ENCODE data around the gene PNPO.

PNPO gene

DNA sequence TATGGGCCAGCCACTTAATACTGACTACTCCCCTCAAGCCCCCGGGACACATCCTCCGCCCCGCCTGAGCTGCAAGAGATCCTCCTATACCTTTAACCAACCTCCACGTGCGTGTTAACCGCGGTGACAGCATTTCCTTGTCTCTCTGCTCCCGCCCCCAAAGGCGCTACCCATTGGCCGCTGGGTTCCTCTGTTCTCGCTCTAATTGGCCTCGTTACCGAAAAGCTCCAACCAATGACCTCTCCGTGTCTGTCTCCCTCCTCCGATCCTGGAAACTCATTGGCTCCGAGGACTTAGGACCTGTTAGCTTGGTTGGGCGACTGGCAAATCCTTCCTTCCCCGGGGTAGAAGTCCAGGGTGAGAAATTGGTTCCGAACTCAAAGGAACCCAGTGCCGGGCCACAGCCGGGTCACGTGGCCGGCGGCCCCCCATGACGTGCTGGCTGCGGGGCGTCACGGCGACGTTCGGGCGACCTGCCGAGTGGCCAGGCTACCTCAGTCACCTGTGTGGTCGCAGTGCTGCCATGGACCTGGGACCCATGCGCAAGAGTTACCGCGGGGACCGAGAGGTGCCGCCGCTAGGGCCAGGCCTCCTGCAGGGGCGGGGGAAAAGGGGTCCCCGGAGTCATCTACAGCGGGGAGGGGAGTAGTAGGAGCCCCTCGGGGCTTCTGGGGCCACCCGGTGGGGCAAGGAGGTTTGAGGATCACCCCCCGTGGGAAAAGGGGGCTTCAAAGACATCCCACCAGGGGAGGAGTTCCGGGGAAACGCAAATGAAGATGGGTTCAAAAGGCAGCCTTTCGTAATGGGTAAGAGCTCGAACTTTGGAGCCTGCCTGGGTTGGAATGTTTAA is at the start of gene PNPO:
PNPO (plus strand) TSS at position 326 of the 850 bp plus-strand sequence; CDS start at position 431, 105 bp downstream.
- Histone ChIP-seq H3K4me3 (ENCODE audit: low read depth in 1 of 2, low read length in 2 of 2) (peak within 1 kb of the TSS; percentile 94 to 96), H3K27me3 (ENCODE audit: low read depth, low read length) (no peaks in the 10 kb centered on the region), H3K27ac (ENCODE audit: low read length) (peak within 1 kb of the TSS; percentile 77), H3K36me3 (ENCODE audit: control insufficient read depth in 1 of 2, insufficient read depth in 2 of 2, low read length in 2 of 2) (peaks cover 13 to 29% of the 10 kb centered on the region in 2 donors), H3K4me1 (ENCODE audit: control insufficient read depth in 1 of 2, insufficient read depth in 2 of 2, low read length in 2 of 2) (peaks cover 6 to 12% of the 10 kb centered on the region in 2 donors), H3K9me3 (ENCODE audit: control insufficient read depth in 1 of 2, low read length in 2 of 2) (no peaks in the 10 kb centered on the region)

DNA sequence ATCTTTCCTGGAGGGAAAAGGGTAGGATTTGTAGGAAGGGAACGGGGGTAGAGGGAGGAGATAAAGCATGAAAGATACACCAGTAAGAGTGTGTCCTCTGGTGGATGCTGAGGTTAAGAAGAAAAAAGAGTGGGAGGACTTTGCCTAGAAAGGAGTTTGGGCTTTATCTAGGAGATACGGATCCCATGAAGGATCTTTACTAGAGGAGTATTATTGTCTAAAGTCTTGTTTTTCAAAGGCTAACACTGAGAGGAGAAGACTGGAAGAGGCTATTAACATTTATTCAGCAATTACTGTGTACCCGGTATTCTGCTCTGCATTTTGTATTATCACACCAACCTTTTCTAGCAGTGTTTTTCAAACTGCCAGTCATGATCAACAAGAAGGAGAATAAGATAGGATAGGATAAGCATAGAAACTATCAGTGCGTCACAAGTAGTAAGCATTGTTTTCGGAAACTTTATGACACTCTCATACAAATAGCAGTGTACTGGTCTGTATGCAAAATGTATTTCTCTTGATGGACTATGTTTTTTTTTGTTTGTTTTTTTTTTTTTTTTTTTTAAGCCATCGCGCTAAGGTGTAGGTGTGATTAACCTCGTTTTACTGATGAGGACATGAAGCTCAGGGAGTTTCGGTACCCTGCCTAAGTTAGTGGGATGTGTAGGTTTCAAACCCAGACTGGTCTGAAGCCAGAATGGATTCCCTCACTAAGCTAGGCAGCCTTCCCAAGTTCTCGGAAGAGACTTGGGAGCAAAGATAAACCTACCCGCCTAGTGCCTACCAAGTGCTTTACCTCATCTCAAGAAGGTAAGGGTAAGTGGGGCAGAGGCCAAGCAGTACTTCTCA is 46.6 kb upstream of the PNPO start:
- Histone ChIP-seq H3K36me3 (ENCODE audit: control insufficient read depth in 1 of 2, insufficient read depth in 2 of 2, low read length in 2 of 2) (peaks cover 0 to 13% of the 10 kb centered on the region in 2 donors), H3K4me1 (ENCODE audit: control insufficient read depth in 1 of 2, insufficient read depth in 2 of 2, low read length in 2 of 2) (peaks cover 17 to 34% of the 10 kb centered on the region in 2 donors), H3K4me3 (ENCODE audit: low read depth in 1 of 2, low read length in 2 of 2) (peak overlapping the region; percentile 82 to 92), H3K27ac (ENCODE audit: low read length) (peak overlapping the region; percentile 89), H3K27me3 (ENCODE audit: low read depth, low read length) (no peaks in the 10 kb centered on the region), H3K9me3 (ENCODE audit: control insufficient read depth in 1 of 2, low read length in 2 of 2) (no peaks in the 10 kb centered on the region)

DNA sequence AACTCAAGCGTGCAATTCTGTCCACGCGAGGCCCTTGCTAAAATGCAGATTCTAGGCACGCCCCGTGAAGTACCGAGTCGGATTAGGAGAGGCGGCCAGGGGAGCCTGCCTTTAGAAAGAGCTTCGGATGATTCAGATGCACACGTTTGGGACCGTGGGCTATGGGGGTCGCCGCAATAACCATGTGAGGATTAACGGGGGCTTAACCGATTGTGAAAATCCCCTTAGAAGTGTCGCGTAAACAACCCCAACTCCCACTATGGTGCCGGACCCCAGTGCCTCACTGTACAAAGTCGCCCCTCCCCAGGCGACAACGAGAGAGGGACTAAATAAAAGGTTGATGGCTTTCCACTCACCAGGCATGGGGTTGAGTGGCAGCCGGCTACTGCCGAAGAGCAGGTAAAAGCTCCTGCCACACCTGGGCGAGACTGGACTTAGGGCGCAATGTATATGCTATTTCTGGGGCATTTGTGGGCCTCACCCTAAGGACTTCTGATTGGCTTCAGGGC is 46.0 kb upstream of the PNPO start:
- H3K4me3 ChIP-seq (ENCODE audit: low read depth in 1 of 2, low read length in 2 of 2): peak overlapping the region; percentile 82 to 92
- no peaks in the 10 kb centered on the region for H3K27me3 ChIP-seq (ENCODE audit: low read depth, low read length)
- peak overlapping the region; percentile 89 for H3K27ac ChIP-seq (ENCODE audit: low read length)
- H3K4me1 ChIP-seq (ENCODE audit: control insufficient read depth in 1 of 2, insufficient read depth in 2 of 2, low read length in 2 of 2): peaks cover 17 to 37% of the 10 kb centered on the region in 2 donors
- no peaks in the 10 kb centered on the region for H3K9me3 ChIP-seq (ENCODE audit: control insufficient read depth in 1 of 2, low read length in 2 of 2)
- H3K36me3 ChIP-seq (ENCODE audit: control insufficient read depth in 1 of 2, insufficient read depth in 2 of 2, low read length in 2 of 2): peaks cover 0 to 15% of the 10 kb centered on the region in 2 donors

DNA sequence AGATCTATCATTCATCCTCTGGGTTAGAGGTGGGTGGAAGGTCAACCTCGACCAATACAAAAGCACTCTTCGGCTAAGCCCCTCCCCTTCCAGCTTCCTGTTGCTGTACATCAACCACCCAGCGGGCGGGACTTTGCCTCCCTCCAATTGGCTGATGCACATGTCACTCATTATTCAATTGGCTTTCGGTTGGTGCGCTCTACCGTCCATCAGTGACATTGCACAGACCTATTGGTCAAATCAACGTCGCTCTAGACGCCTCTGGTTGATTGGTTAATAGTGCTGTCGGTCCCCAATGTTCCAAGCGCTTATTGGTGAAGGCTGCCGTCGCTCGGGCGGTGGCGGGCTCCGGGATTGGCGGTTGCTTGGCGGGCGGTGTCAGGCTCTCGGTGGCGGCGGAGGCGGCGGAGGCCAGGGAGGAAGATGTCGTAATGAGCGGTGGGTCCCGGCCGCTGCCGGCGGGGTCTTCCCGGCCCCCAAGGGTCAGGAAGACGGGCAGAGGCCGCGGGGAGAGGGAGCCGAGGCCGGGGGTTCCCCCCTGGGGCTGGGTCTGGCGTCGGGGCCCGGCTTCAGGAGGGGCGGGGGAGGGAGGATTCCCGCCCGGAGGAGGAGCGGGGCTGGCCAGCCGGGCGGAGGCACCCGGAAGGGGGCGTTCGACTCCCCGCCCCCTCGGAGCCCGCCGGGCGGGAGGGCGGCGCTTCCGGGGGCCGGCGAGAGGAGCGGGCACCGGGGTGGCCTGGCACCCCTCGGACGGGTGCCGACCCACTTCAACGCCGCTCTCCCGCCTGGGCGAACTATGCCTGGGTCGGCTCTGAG is 45.3 kb upstream of the PNPO start, which contains the start of gene SP2:
SP2 (plus strand) TSS at position 381 of the 816 bp plus-strand sequence; CDS start at position 432, 51 bp downstream.
- Histone ChIP-seq H3K36me3 (ENCODE audit: control insufficient read depth in 1 of 2, insufficient read depth in 2 of 2, low read length in 2 of 2) (peaks cover 0 to 15% of the 10 kb centered on the region in 2 donors), H3K27ac (ENCODE audit: low read length) (peak within 1 kb of the TSS; percentile 98), H3K4me1 (ENCODE audit: control insufficient read depth in 1 of 2, insufficient read depth in 2 of 2, low read length in 2 of 2) (peaks cover 17 to 37% of the 10 kb centered on the region in 2 donors), H3K27me3 (ENCODE audit: low read depth, low read length) (no peaks in the 10 kb centered on the region), H3K4me3 (ENCODE audit: low read depth in 1 of 2, low read length in 2 of 2) (peak within 1 kb of the TSS; percentile 92 to 96), H3K9me3 (ENCODE audit: control insufficient read depth in 1 of 2, low read length in 2 of 2) (no peaks in the 10 kb centered on the region)

DNA sequence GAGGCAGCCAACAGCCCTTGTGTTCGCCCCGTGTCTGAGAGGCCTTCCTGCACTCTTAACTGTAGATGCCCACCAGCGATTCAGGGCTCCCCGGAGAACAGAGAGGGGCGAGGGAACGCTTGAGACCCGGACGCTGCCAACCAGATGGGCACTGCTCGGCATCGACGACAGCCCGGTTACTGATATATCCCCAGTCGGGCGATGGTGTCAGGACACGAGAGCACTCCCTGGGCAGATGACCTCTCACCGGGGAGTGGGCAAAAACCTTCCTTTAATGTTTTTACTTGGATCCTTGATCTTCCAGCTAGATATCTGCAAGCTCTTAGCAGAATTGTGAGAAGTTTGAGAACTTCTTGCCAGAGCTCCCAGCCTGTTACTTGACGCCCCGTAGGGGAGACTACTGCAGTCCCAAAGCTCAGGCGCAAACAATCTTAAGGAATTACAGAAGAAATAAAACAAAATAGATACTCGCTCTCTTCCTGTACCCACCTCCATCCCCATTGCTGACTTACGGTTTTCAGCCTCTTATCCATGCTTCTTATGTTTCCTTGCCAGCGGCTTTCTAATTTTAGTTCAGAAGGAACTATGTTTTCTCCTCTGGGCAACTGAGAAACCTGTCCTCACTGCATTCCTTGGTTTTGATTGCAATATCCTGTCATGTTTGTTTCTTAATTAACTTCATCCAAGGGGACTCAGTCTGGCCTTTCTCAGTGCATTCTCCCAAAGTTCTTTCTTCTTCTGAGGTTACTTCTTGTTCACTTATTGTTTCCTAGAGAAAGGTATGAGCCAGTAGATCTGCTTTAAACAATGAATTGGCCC is 44.5 kb upstream of the PNPO start:
- peak overlapping the region; percentile 98 for H3K27ac ChIP-seq (ENCODE audit: low read length)
- H3K27me3 ChIP-seq (ENCODE audit: low read depth, low read length): no peaks in the 10 kb centered on the region
- peaks cover 0 to 15% of the 10 kb centered on the region in 2 donors for H3K36me3 ChIP-seq (ENCODE audit: control insufficient read depth in 1 of 2, insufficient read depth in 2 of 2, low read length in 2 of 2)
- peaks cover 17 to 37% of the 10 kb centered on the region in 2 donors for H3K4me1 ChIP-seq (ENCODE audit: control insufficient read depth in 1 of 2, insufficient read depth in 2 of 2, low read length in 2 of 2)
- no peaks in the 10 kb centered on the region for H3K9me3 ChIP-seq (ENCODE audit: control insufficient read depth in 1 of 2, low read length in 2 of 2)
- H3K4me3 ChIP-seq (ENCODE audit: low read depth in 1 of 2, low read length in 2 of 2): peak overlapping the region; percentile 92 to 96

DNA sequence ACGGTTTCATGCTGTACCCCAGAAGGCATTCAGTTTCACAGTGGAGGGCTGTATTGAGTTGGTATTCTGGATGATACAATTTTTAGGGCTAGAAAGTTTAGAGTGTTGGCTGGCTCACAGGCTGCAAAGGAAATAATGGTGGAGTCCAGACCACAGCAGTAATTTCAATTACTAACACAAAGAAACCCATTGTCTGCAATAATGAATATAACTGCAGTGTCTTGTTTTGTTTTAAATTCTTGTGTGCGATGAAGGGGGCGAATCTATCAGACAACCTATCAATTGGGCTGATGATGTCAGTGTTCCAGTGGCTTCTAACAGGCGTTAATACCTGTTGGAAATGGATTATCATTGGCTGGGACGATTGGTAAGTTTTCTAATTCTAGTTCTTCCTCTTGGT is 43.8 kb upstream of the PNPO start:
- Histone ChIP-seq H3K4me3 (ENCODE audit: low read depth in 1 of 2, low read length in 2 of 2) (peak overlapping the region; percentile 92 to 96), H3K4me1 (ENCODE audit: control insufficient read depth in 1 of 2, insufficient read depth in 2 of 2, low read length in 2 of 2) (peaks cover 17 to 37% of the 10 kb centered on the region in 2 donors), H3K27me3 (ENCODE audit: low read depth, low read length) (no peaks in the 10 kb centered on the region), H3K36me3 (ENCODE audit: control insufficient read depth in 1 of 2, insufficient read depth in 2 of 2, low read length in 2 of 2) (peaks cover 0 to 15% of the 10 kb centered on the region in 2 donors), H3K9me3 (ENCODE audit: control insufficient read depth in 1 of 2, low read length in 2 of 2) (no peaks in the 10 kb centered on the region), H3K27ac (ENCODE audit: low read length) (peak overlapping the region; percentile 98)

DNA sequence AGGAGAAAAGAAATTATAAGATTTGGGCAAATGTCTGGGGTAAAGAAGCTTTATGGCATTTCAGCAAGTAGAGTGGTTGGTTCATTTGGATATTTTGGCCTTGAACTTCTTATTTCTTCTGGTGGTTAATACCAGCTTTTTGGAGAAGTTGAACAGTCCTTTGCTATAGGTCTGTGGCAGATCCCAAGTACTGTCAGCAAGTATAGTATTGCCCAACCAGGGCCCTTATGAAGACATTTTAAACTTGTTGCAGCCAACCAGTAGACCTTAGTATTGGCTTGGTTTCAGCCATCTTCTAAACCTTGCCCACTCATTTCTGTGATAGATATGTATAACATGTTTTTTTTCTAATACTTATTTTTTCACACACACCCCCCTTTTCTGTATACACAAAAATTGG is 43.1 kb upstream of the PNPO start:
- Histone ChIP-seq H3K27ac (ENCODE audit: low read length) (no peak overlapping the region), H3K36me3 (ENCODE audit: control insufficient read depth in 1 of 2, insufficient read depth in 2 of 2, low read length in 2 of 2) (peaks cover 0 to 15% of the 10 kb centered on the region in 2 donors), H3K9me3 (ENCODE audit: control insufficient read depth in 1 of 2, low read length in 2 of 2) (no peaks in the 10 kb centered on the region), H3K27me3 (ENCODE audit: low read depth, low read length) (no peaks in the 10 kb centered on the region), H3K4me3 (ENCODE audit: low read depth in 1 of 2, low read length in 2 of 2) (no peak overlapping the region), H3K4me1 (ENCODE audit: control insufficient read depth in 1 of 2, insufficient read depth in 2 of 2, low read length in 2 of 2) (peaks cover 17 to 37% of the 10 kb centered on the region in 2 donors)

DNA sequence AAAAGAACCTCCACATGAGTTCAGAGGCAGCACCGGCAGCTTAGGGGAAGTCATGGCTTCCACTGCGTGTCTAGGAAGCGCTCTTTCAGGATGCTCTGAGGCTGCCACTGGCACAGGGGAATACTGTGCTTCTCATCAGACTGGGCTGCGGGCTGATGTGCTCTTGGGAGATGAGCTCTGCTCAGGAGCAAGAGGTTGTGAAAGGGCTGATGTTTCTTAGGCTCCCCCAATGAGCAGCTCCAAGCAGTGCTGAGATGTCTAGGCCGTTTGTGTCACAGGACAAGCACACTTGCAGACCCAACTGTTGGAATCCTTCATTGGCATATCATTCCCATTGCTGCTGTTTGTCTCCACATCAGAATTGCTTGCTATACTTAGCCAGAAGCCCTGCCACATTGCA is 41.7 kb upstream of the PNPO start:
- no peaks in the 10 kb centered on the region for H3K27me3 ChIP-seq (ENCODE audit: low read depth, low read length)
- peaks cover 14 to 40% of the 10 kb centered on the region in 2 donors for H3K4me1 ChIP-seq (ENCODE audit: control insufficient read depth in 1 of 2, insufficient read depth in 2 of 2, low read length in 2 of 2)
- H3K9me3 ChIP-seq (ENCODE audit: control insufficient read depth in 1 of 2, low read length in 2 of 2): no peaks in the 10 kb centered on the region
- no peak overlapping the region for H3K4me3 ChIP-seq (ENCODE audit: low read depth in 1 of 2, low read length in 2 of 2)
- peaks cover 0 to 15% of the 10 kb centered on the region in 2 donors for H3K36me3 ChIP-seq (ENCODE audit: control insufficient read depth in 1 of 2, insufficient read depth in 2 of 2, low read length in 2 of 2)
- no peak overlapping the region for H3K27ac ChIP-seq (ENCODE audit: low read length)

DNA sequence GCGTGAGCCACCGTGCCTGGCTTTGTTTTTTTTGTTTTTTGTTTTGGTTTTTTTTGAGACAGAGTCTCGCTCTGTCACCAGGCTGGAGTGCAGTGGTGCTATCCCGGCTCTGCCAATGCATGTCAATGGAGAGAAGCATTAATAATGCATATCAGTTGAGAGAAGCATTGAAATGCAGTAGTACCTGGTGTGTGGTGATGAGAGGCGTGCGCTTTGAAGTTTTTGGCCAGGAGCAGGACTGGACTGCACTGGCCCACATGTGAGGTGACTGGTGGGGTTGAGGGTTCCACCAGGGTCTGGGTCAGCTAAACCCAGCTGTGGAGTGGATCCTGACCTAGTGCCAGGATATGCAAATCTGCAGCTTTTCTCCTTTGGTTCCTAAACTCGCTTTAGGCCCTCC is 39.9 kb upstream of the PNPO start:
- Histone ChIP-seq H3K27ac (ENCODE audit: low read length) (no peak overlapping the region), H3K36me3 (ENCODE audit: control insufficient read depth in 1 of 2, insufficient read depth in 2 of 2, low read length in 2 of 2) (peaks cover 0 to 15% of the 10 kb centered on the region in 2 donors), H3K4me1 (ENCODE audit: control insufficient read depth in 1 of 2, insufficient read depth in 2 of 2, low read length in 2 of 2) (peaks cover 20 to 54% of the 10 kb centered on the region in 2 donors), H3K27me3 (ENCODE audit: low read depth, low read length) (no peaks in the 10 kb centered on the region), H3K4me3 (ENCODE audit: low read depth in 1 of 2, low read length in 2 of 2) (no peak overlapping the region), H3K9me3 (ENCODE audit: control insufficient read depth in 1 of 2, low read length in 2 of 2) (no peaks in the 10 kb centered on the region)

Measured in muscle layer of duodenum (tissue), 2 donors.